Measurements from ENCODE around the gene PCA3. TPM values are rescaled to one million over a fixed set of nuclear protein-coding genes. Genes with fewer than 3 reads are reported as not detected.

PCA3 gene
- 0.35 and 0.59 TPM in 2 replicates for total RNA-seq (2014; rRNA removed; shearing (Covaris generic))

GRCh38 chr9:76764138-76764537 is at the start of gene PCA3:
Gene PCA3, plus strand, starts transcription at chr9:76764438.
- Histone ChIP-seq H3K4me1 (no peaks in the 10 kb centered on the region), H3K9me3 (replicated peaks) (no peaks in the 10 kb centered on the region), H3K27me3 (no peaks in the 10 kb centered on the region), H3K4me3 (no peak within 1 kb of the TSS), H3K36me3 (no peaks in the 10 kb centered on the region), H3K27ac (no peak within 1 kb of the TSS)
- DNase-seq, result no peak

GRCh38 chr9:76716085-76716672 is 48.1 kb upstream of the PCA3 start:
- H3K4me3 ChIP-seq, result no peak overlapping the region
- H3K27me3 ChIP-seq, result no peaks in the 10 kb centered on the region
- DNase-seq, result no peak
- no peaks in the 10 kb centered on the region for H3K4me1 ChIP-seq
- H3K27ac ChIP-seq, result no peak overlapping the region
- no peaks in the 10 kb centered on the region for H3K36me3 ChIP-seq
- H3K9me3 ChIP-seq (replicated peaks), result 0 out of 2 replicates have a peak, but pooled peaks cover 2% of the 10 kb centered on the region

GRCh38 chr9:76717176-76717575 is 47.1 kb upstream of the PCA3 start:
- DNase-seq, result no peak
- Histone ChIP-seq H3K36me3 (no peaks in the 10 kb centered on the region), H3K27me3 (no peaks in the 10 kb centered on the region), H3K4me3 (no peak overlapping the region), H3K4me1 (no peaks in the 10 kb centered on the region), H3K27ac (no peak overlapping the region), H3K9me3 (replicated peaks) (0 out of 2 replicates have a peak, but pooled peaks cover 2% of the 10 kb centered on the region)

GRCh38 chr9:76717613-76718012 is 46.6 kb upstream of the PCA3 start:
- Histone ChIP-seq H3K36me3 (no peaks in the 10 kb centered on the region), H3K27ac (no peak overlapping the region), H3K4me3 (no peak overlapping the region), H3K9me3 (replicated peaks) (0 out of 2 replicates have a peak, but pooled peaks cover 2% of the 10 kb centered on the region), H3K4me1 (no peaks in the 10 kb centered on the region), H3K27me3 (no peaks in the 10 kb centered on the region)
- DNase-seq, result no peak

- no peak overlapping the region for H3K27ac ChIP-seq
- H3K4me3 ChIP-seq, result no peak overlapping the region
- no peak for DNase-seq
- no peaks in the 10 kb centered on the region for H3K27me3 ChIP-seq
- H3K9me3 ChIP-seq (replicated peaks), result 0 out of 2 replicates have a peak, but pooled peaks cover 2% of the 10 kb centered on the region
- no peaks in the 10 kb centered on the region for H3K36me3 ChIP-seq
- H3K4me1 ChIP-seq, result no peaks in the 10 kb centered on the region
These were observed 46.1 kb upstream of the PCA3 start for GRCh38 chr9:76718166-76718565.

GRCh38 chr9:76720245-76720644 is 44.0 kb upstream of the PCA3 start:
- DNase-seq, result no peak
- no peaks in the 10 kb centered on the region for H3K36me3 ChIP-seq
- H3K4me3 ChIP-seq, result no peak overlapping the region
- H3K9me3 ChIP-seq (replicated peaks), result 0 out of 2 replicates have a peak, but pooled peaks cover 2% of the 10 kb centered on the region
- no peak overlapping the region for H3K27ac ChIP-seq
- H3K27me3 ChIP-seq, result no peaks in the 10 kb centered on the region
- H3K4me1 ChIP-seq, result no peaks in the 10 kb centered on the region

GRCh38 chr9:76725011-76725546 is 39.2 kb upstream of the PCA3 start:
- no peak for DNase-seq
- H3K27ac ChIP-seq, result no peak overlapping the region
- H3K27me3 ChIP-seq, result no peaks in the 10 kb centered on the region
- no peaks in the 10 kb centered on the region for H3K9me3 ChIP-seq (replicated peaks)
- no peaks in the 10 kb centered on the region for H3K36me3 ChIP-seq
- no peaks in the 10 kb centered on the region for H3K4me1 ChIP-seq
- no peak overlapping the region for H3K4me3 ChIP-seq

GRCh38 chr9:76725885-76726284 is 38.4 kb upstream of the PCA3 start:
- no peaks in the 10 kb centered on the region for H3K36me3 ChIP-seq
- DNase-seq, result no peak

GRCh38 chr9:76729116-76729515 is 35.1 kb upstream of the PCA3 start:
- Histone ChIP-seq H3K4me3 (no peak overlapping the region), H3K4me1 (no peaks in the 10 kb centered on the region), H3K9me3 (replicated peaks) (no peaks in the 10 kb centered on the region), H3K36me3 (no peaks in the 10 kb centered on the region), H3K27ac (no peak overlapping the region), H3K27me3 (no peaks in the 10 kb centered on the region)
- no peak for DNase-seq

More at GRCh38 chr9:76725885-76726284, 38.4 kb upstream of the PCA3 start:
- no peaks in the 10 kb centered on the region for H3K27me3 ChIP-seq
- H3K4me1 ChIP-seq, result no peaks in the 10 kb centered on the region
- no peak overlapping the region for H3K4me3 ChIP-seq
- H3K9me3 ChIP-seq (replicated peaks), result no peaks in the 10 kb centered on the region
- H3K27ac ChIP-seq, result no peak overlapping the region

GRCh38 chr9:76729980-76730737 is 34.1 kb upstream of the PCA3 start:
- Histone ChIP-seq H3K4me1 (no peaks in the 10 kb centered on the region), H3K27me3 (no peaks in the 10 kb centered on the region), H3K9me3 (replicated peaks) (no peaks in the 10 kb centered on the region), H3K36me3 (no peaks in the 10 kb centered on the region), H3K4me3 (no peak overlapping the region), H3K27ac (no peak overlapping the region)
- DNase-seq, result no peak

GRCh38 chr9:76730801-76731200 is 33.4 kb upstream of the PCA3 start:
- no peaks in the 10 kb centered on the region for H3K4me1 ChIP-seq
- H3K9me3 ChIP-seq (replicated peaks), result no peaks in the 10 kb centered on the region
- no peak overlapping the region for H3K27ac ChIP-seq
- DNase-seq, result no peak
- H3K4me3 ChIP-seq, result no peak overlapping the region
- no peaks in the 10 kb centered on the region for H3K36me3 ChIP-seq
- H3K27me3 ChIP-seq, result no peaks in the 10 kb centered on the region

- H3K27me3 ChIP-seq, result no peaks in the 10 kb centered on the region
- H3K27ac ChIP-seq, result no peak overlapping the region
- no peaks in the 10 kb centered on the region for H3K9me3 ChIP-seq (replicated peaks)
- no peak overlapping the region for H3K4me3 ChIP-seq
- H3K4me1 ChIP-seq, result no peaks in the 10 kb centered on the region
- no peak for DNase-seq
- H3K36me3 ChIP-seq, result no peaks in the 10 kb centered on the region
These were observed 31.8 kb upstream of the PCA3 start for GRCh38 chr9:76732341-76732958.

- Histone ChIP-seq H3K4me1 (no peaks in the 10 kb centered on the region), H3K9me3 (replicated peaks) (no peaks in the 10 kb centered on the region), H3K27ac (no peak overlapping the region), H3K27me3 (no peaks in the 10 kb centered on the region), H3K4me3 (no peak overlapping the region), H3K36me3 (no peaks in the 10 kb centered on the region)
- DNase-seq, result no peak
These were observed 31.1 kb upstream of the PCA3 start for GRCh38 chr9:76733096-76733495.

- H3K9me3 ChIP-seq (replicated peaks), result no peaks in the 10 kb centered on the region
- H3K4me1 ChIP-seq, result no peaks in the 10 kb centered on the region
- H3K36me3 ChIP-seq, result no peaks in the 10 kb centered on the region
- no peak overlapping the region for H3K4me3 ChIP-seq
- DNase-seq, result no peak
- no peak overlapping the region for H3K27ac ChIP-seq
- H3K27me3 ChIP-seq, result no peaks in the 10 kb centered on the region
These were observed 29.5 kb upstream of the PCA3 start for GRCh38 chr9:76734716-76735115.

Measured in SJCRH30 (cell line).